GM19467 (cell line): Measurements from ENCODE around the gene CHD5.

Experiments
- ATAC-seq: cut with Tn5 transposase; IDR thresholded peaks from one replicate; pipeline ENCODE4 v1.9.1; 2021; ENCODE audit warnings: mild to moderate bottlenecking, moderate library complexity; ENCODE audit not compliant: unreplicated experiment

The CHD5 gene

GRCh38 chr1:6134741-6135510 lies 45.2 kb downstream of the CHD5 start:
- ATAC-seq = no peak

- no peak for ATAC-seq
Observed at GRCh38 chr1:6134206-6134605, 45.9 kb downstream of the CHD5 start.

GRCh38 chr1:6133146-6133895 lies 46.8 kb downstream of the CHD5 start:
- ATAC-seq = no peak

GRCh38 chr1:6131561-6131960 lies 48.6 kb downstream of the CHD5 start:
- ATAC-seq = no peak

GRCh38 chr1:6130596-6130995 lies 49.5 kb downstream of the CHD5 start:
- no peak for ATAC-seq

- no peak for ATAC-seq
Observed at GRCh38 chr1:6130036-6130435, 50.1 kb downstream of the CHD5 start.

- no peak for ATAC-seq
Observed at GRCh38 chr1:6129313-6129712, 50.8 kb downstream of the CHD5 start.

- ATAC-seq = no peak
Observed at GRCh38 chr1:6128276-6129081, 51.6 kb downstream of the CHD5 start.

- no peak for ATAC-seq
Observed at GRCh38 chr1:6127587-6128163, 52.4 kb downstream of the CHD5 start.

- ATAC-seq = no peak
Observed at GRCh38 chr1:6126521-6127067, 53.5 kb downstream of the CHD5 start.

GRCh38 chr1:6126028-6126427 lies 54.1 kb downstream of the CHD5 start:
- ATAC-seq = no peak

- no peak for ATAC-seq
Observed at GRCh38 chr1:6125366-6125765, 54.8 kb downstream of the CHD5 start.

- ATAC-seq = no peak
Observed at GRCh38 chr1:6124746-6125365, 55.3 kb downstream of the CHD5 start.

GRCh38 chr1:6124341-6124740 lies 55.8 kb downstream of the CHD5 start:
- no peak for ATAC-seq

- ATAC-seq = no peak
Observed at GRCh38 chr1:6123816-6124215, 56.3 kb downstream of the CHD5 start.

GRCh38 chr1:6123083-6123482 lies 57.0 kb downstream of the CHD5 start:
- no peak for ATAC-seq

- no peak for ATAC-seq
Observed at GRCh38 chr1:6121651-6122370, 58.3 kb downstream of the CHD5 start.

- no peak for ATAC-seq
Observed at GRCh38 chr1:6121021-6121421, 59.1 kb downstream of the CHD5 start.

GRCh38 chr1:6118415-6118814 lies 61.7 kb downstream of the CHD5 start:
- no peak for ATAC-seq

GRCh38 chr1:6117624-6118023 lies 62.5 kb downstream of the CHD5 start:
- ATAC-seq = no peak
